GM18520 (cell line): ENCODE data around the gene NXF1.

Experiments used
- ATAC-seq: cut with Tn5 transposase; IDR thresholded peaks from one replicate; pipeline ENCODE4 v1.9.1; 2021; ENCODE audit not compliant: unreplicated experiment

Gene NXF1

DNA sequence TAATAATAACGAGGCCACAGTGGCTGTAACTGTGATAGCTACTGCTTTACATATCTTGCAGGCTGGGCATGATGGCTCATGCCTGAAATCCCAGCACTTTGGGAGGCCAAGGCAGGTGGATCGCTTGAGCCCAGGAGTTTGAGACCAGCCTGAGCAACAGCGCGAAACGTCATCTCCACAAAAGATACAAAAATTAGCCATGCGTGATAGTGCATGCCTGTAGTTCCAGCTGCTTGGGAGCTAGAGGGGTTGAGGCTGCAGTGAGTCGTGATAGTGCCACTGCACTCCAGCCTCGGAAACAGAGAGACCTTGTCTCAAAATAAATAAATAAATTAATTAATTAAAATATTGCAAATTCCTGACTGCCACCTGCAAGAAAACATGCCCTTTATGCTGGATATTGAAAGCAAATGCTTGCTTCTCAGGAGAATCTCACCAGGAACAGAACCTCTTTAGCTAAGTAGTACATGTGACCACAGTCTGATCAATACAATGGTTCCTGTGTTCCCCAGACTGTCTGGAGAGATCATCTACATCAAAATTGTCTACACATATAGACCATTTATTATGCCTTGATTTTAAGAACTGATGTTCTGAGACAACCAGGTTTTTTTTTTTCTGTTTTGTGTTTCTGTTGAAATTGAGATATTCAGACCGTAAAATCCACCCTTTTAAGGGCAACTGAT lies 57.6 kb downstream of the NXF1 start:
- no peak for ATAC-seq
